Measurements from ENCODE around the gene APOL6.

DNA sequence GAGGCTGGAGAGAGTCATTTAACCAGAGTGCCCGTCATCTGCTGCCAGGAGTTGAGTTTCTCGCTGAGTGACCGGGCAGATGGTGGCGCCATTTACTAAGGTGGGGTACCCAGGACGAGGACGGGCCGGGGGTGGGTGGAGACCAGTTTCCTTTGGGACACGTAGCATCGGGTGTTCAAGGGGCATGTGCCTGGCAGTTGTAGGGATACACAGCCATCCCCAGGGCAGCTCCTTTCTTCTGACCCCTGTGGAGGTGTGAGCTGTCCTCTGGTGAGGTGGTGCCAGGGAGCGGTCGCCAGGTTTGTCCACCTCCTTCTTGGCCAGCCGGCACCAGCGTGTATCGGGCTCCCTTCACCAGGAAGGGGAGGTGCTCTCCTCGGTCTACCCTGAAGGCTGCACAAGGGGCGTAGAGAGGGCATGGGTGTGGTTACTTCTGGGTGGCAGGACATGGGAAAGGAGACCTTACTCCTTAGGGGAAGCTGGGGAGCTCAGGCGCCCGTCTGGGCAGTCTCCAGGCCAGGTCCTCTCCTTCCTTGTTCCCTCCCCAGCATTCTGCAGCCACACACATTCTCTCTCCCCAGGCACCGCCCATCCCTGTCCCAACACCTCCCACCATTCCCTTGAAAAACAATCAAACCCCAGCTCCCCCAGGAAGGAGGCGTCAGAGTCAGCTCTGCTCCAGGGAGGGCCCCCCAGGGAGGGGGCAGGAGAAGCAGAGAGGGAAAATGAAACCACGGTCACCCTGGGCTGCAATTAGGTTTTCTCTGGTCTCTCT is 20.8 kb upstream of the APOL6 start:
- TF ChIP-seq, protein P1, sequence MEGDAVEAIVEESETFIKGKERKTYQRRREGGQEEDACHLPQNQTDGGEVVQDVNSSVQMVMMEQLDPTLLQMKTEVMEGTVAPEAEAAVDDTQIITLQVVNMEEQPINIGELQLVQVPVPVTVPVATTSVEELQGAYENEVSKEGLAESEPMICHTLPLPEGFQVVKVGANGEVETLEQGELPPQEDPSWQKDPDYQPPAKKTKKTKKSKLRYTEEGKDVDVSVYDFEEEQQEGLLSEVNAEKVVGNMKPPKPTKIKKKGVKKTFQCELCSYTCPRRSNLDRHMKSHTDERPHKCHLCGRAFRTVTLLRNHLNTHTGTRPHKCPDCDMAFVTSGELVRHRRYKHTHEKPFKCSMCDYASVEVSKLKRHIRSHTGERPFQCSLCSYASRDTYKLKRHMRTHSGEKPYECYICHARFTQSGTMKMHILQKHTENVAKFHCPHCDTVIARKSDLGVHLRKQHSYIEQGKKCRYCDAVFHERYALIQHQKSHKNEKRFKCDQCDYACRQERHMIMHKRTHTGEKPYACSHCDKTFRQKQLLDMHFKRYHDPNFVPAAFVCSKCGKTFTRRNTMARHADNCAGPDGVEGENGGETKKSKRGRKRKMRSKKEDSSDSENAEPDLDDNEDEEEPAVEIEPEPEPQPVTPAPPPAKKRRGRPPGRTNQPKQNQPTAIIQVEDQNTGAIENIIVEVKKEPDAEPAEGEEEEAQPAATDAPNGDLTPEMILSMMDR (IDR thresholded peaks at IDR 0.05): peak; percentile 37 to 58 (median 43)
- TF ChIP-seq POLR2AphosphoS5 (IDR thresholded peaks at IDR 0.05): peak; percentile 28 to 66 (median 51)
